Measurements from ENCODE around the gene PLA2G6.
"Not testable (repeated sequence)": the region's sequence is repeated elsewhere in the genome, so short reads cannot be mapped to it uniquely, and the experiment has no call there.

The PLA2G6 gene

DNA sequence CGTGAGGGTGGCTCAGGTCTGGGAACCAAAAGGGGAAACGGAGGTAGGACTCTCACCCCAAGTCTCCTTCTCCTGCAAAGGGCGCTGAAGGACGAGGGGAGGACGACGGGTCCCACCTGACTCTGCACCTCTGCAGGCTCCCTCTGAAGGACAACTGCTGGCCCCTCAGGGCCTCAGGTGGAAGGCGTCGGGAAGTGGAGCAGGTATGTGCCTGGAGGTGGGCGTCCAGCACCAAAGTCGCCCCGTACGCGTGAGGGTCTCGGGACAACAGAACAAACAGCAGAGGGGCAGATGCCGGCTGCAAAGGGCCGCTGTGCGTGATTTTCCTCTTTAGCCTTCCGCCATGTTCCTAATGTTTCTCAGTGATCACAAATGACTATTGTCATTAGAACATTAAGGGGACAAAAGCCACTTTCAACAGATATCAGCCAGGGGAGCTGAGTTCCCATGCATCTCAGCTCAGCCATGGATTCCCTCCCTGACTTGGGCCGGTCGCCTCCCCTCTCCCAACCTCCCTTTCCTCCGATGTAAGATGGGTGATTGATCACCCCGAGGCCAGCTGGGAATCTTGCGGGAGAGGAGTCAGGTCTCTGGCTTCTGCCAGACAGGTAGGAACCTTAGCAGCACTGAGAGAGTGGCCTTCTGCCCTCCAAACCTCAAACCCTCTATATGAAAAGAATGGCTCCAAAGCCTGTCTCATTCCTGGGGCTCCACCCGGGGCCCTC is 98.5 kb downstream of the PLA2G6 start:
- no peak for DNase-seq (ENCODE audit: low read depth, low spot score)

DNA sequence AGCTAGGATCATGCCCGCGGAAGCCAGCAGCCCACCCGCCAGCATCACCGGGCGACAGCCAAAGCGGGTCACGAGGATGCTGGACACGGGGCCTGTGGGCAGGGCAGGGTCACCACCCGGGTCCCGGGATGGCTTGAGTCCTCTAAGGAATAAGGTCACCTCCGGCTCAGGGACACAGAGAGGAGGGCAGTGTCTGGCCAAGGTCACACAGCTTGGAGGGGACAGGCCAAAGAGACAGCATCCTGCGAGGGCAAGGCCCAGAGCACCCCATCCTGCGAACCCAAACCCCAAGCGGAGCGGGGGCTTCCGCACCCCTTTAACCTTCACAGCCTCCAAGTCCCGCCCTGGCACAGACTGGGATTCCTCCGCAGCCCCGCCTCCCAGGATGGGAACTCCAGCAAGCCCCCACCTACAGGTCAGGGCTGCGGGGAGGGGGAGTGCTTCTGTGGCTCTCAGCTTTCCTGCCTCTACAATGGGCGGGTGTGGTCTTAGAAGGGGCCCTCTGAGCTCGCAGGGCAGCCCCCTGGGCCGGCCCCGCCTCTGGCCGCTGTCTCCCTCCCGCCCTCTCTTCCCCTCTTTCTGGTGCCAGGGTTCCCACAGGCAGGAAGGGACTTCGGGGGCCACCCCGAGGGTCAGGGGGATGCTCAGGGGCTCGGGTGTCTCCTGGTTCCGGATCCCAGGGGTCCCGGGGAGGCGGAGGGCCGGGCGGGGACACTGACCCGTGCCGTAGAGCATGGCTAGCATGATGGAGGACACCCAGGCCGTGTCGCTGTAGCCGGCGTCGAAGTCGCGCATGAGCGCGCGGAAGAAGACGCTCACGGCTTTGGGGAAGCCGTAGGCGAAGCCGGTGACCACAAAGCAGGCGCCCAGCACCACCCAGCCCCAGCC is 99.4 kb downstream of the PLA2G6 start:
- DNase-seq (ENCODE audit: low read depth, low spot score) = no peak

DNA sequence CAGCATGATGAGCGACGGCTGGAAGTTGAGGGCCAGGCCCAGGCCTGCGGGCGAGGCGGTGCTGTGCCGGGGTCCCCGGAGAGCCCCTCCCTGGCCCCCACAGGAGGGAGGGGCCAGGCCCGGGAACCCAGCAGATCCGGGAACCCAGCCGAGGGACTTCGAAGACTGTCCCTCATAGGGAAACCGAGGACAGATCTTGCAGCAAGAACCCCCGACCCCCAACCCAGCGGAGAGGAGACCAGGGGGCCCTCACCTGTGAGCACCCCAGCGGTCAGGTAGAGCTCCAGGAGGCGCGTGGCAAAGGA is 100.0 kb downstream of the PLA2G6 start:
- no peak for DNase-seq (ENCODE audit: low read depth, low spot score)

DNA sequence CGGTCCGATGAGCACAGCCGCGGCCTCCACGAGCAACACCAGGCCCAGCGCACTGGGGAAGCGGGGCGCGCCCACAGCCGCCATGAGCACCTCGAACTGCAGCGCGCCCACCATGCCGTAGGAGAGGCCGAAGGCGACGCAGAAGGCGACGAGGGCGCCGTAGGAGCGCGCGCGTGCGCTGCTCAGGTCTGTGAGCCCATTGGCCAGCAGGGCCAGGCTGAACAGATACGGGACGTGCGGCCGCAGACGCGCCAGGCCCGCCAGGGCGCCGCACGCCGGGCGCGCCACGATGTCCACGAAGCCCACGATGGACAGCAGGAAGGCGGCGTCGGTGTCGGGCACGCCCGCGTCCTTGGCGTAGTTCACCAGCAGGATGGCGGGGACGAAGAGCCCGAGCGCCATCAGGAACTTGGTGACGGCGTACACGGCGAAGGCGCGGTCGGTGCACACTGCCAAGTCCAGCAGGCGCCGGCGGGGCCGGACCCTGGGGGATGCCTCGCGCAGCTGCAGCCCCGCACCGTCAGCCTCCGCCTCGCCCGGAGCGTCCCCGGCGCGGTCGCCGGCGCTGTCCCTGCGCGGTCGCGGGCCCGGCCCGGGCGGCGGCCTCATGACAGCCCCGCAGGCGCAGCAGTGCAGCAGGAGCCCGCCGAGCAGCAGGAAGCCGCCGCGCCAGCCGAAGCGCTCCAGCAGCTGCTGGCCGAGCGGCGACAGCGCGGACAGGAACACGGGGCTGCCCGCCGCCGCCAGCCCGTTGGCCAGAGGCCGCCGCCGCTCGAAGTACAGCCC is 100.6 kb downstream of the PLA2G6 start:
- DNase-seq (ENCODE audit: low read depth, low spot score) = no peak

DNA sequence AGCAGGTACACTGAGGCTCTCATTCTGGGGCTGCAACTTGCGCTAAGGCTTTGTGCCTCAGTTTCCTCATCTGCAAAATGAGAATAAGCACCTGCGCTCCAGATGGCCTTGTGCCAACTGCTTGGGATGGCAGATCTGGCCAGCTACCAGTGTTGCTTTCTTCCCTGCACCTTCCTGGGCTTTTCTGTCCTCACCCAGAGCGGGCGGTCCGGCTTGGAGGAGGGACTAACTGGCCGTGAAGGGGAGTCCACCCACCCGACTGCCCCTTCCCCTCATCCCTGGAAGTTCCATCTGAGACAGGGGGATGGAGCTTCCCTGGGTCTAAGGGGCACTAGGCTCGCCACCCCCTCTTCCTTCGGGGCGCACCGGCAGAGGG is 101.2 kb downstream of the PLA2G6 start:
- DNase-seq (ENCODE audit: low read depth, low spot score) = no peak

DNA sequence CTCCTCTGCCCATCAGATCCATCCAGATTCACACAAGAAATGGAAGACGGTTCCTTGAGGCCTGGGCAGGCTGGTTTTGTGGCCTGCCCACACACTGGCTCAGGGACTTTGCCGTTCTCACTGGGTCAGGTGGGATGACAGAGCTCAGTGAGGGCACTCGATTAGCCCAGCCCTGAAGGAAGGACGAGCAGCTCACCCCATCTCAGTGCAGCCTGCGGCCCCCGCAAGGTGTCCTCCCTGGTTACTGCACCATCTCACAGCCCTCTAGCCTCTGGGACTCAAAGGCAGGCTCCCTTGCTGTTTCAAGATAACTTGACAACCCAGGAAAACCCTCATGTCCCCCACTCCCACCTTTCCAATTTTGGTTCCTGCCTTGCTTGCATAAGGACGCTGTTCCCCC is 101.8 kb downstream of the PLA2G6 start:
- no peak for DNase-seq (ENCODE audit: low read depth, low spot score)

DNA sequence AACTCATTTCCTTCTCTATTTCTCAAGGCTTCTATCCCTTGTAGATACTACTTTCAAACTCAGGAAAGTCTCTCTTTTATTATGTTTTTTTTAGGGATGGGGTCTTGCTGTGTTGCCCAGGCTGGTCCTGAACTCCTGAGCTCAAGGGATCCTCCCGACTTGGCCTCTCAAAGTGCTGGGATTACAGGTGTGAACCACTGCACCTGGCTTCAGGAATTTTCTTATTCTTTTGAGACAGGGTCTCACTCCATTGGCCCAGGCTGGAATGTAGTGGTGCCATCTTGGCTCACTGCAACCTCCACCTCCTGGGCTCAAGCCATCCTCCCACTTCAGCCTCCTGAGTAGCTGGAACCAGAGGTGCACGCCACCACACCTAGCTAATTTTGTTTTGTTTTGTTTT is 102.4 kb downstream of the PLA2G6 start:
- DNase-seq (ENCODE audit: low read depth, low spot score) = not testable (repeated sequence)

DNA sequence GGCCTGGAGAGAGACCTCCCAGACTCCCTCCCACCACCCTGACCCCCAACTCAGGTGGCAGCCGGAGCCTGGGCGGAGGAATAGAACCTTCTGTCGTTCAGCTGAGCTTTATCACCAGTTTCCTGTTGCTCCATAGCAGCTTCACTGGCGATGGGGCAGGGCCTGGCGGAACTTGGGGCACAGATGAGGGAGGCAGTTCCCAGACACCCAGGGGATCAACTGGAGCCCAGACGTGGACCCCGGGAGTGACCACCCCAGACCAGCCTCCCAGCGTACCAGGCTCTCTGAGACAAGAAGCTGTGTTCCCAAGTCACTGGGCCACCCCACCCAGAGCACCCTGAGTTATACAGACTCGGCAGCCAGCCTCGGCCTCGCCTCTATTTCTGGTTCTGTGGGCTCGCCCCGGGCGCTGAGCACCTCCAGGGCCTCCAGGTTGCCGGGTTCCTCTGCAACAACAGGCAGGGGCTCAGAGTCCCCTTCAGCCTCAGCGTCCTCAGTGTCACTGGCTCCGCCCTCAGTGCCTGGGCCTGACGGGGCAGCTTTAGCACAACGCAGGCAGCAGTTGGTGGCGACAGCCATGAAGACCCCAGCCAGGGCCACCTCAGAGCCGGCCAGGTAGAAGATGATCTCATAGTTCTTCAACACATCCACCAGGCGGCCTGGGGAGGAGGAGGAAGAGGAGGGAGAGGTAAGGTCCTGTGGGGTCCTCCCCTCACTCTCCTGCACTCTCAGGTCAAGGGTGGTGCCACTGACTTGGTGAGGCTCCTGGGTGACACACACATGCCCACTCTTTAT is 103.4 kb downstream of the PLA2G6 start:
- DNase-seq (ENCODE audit: low read depth, low spot score) = no peak

DNA sequence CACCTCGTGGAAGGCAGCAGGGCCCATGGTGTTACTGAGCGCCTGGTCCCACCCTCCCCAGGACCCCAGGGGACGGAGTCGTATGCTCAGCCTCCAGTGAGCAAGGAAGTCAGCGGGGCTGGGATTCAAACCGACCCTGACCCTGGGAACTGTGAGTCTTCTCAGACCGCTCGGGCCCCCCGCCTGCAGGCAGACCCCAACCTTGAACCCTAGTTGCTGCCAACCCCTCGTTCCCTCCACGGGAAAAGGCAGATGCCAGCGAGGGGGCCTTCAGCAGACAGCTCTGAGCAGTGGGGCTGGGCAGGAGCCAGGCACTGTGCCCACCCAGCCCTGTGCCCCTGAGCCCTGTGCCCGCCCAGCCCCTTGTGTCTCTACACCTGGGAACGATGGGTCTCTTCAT is 104.0 kb downstream of the PLA2G6 start:
- no peak for DNase-seq (ENCODE audit: low read depth, low spot score)

DNA sequence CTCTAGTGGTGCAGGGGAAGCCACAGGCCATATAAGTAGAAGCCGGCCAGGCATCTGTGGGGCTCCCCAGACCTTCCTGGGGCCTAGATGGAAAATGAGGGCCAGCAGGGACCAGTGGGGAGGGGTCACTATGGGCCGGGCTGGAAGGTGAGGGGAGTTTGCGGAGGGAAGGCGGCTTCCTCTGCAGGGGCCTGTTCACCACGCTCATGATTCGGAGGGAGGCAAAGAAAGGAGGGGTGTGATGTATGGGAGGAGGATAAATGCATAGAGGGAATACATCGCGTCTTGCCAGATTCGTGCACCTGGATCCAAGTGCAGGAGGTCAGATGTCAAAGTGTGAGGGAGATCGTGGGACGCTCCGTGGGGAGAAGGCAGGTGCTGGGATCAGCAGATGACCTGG is 104.5 kb downstream of the PLA2G6 start:
- DNase-seq (ENCODE audit: low read depth, low spot score) = no peak

DNA sequence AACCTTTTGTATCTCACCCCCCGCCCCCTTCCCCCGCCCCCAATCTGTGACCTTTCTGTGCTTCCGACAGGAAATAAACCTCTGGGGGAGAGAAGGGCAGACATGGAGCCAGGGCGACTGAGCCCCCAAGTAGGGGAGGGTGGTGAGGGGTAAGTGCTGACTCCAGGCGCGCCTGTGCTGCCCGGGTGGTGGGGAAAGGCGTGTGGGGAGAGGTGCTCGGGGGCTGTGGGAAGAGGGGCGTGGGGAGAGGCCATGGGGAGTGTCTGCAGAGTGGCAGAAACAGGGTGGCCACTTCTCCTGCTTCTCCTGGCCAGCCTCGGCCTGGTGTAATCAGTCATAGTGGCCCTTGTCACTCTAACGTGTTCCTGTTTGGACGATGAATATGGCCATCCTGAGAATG is 105.7 kb downstream of the PLA2G6 start:
- no peak for DNase-seq (ENCODE audit: low read depth, low spot score)

DNA sequence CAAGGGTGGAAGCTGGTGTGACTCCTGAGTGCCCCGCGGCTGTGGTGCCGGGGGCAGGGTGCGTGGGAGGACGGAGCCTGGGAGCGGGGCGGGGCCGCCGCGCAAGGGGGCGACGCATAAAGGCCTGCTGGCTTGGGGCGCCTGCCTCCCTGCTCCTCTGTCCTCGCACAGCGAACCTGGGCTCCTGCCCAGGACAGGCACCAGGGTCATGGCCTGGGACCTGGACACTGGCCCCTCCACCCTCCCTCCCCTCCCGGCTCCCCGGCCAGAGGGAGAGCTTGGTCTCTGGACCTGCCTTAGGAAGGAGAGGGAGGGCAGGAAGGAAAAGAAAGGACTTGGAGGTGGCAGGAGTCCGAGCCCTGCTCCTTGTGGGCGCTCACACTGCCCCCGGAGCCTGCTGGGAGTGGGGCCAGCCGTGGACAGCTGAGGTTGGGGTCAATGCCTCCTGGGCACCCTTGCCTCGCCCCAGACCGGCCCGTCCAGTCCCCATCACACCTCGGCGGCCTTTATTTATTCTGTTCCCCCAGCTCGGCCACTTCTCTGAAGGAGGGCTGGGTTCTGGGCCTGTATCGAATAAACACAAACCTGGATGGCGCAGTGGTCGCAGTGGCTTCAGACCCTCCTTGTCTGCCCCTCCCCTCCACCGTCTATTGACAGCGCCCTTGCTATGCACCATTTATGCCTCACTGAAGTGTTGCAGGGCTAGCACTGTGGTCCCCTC is 106.4 kb downstream of the PLA2G6 start:
- DNase-seq (ENCODE audit: low read depth, low spot score) = no peak

DNA sequence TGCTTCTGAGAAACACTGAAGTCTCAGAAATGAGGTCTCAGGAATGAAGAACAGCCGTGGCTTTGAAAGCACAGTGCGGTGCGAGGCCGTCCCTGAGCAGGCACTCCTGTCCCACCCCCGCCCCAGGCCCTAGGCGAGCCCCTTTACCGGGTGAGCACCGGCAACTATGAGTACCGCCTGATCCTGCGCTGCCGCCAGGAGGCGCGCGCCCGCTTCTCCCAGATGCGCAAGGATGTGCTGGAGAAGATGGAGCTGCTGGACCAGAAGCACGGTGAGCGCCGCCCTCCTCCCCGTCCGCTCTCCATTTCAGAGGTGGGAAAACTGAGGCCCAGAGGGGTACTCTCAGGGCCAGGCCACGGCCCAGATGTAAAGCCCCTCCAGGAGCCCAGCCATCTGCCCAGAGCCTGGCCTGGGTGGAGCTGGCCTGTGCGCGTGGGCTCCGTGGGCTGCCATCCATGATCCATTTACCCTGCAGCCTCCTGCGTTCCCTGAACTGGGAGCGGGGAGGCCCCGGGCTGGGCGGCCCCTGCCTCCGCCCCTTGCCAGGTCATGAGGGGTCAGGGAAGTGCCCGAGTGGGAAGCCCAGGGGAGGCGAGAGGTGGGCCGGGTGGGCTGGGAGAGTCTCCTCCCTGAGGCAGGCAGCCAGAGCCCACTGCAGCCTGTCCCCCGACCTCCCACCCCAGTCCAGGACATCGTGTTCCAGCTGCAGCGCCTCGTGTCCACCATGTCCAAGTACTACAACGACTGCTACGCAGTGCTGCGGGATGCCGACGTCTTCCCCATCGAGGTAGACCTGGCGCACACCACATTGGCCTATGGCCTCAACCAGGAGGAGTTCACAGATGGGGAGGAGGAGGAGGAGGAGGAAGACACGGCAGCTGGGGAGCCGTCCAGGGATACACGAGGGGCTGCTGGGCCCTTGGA is 107.2 kb downstream of the PLA2G6 start:
- DNase-seq (ENCODE audit: low read depth, low spot score) = no peak

DNA sequence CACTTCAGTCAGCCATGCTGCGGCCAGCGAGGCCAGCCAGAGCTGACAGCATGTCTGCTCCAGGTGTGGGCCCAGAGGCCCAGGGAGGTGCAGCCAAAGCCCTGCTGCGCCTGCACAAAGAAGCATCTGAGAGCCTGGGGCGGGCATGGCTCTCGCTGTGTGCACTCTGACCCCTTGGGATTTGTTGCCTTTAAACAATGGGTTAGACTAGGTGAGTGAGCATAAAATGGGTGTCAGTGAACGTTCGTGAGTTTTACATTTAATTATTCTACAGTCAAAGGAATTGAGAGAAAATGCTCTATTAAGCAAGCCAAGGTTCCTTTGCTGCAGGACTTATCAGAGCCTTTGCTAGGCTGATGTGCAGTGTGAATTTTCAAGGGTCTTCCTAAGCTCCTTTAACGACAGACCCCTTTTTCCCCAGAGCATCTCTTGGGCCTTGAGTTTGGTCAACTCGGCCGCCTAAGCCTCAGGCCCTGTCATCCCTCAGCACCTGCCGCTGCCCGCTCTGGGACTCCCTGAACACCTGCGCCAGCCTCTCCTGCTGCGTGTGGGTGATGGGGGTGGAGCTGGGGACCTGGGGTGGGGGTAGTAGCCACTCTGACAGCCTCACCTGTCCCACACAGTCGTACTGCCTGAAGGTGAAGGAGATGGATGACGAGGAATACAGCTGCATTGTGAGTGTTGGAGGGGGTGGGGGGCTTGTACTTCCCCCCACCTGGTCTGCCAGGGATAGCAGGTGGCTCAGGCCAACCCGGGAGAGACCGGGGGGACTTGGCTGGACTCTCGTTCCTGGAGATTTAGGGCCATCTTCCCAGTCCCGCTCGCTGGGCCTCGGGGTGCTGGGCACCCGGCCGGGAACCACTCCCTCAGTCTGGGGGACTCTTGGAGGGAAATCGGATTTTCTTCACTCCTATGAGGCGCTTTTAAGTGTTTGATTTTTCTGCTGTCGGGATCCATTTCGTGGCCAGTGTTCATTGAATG is 108.2 kb downstream of the PLA2G6 start:
- no peak for DNase-seq (ENCODE audit: low read depth, low spot score)

DNA sequence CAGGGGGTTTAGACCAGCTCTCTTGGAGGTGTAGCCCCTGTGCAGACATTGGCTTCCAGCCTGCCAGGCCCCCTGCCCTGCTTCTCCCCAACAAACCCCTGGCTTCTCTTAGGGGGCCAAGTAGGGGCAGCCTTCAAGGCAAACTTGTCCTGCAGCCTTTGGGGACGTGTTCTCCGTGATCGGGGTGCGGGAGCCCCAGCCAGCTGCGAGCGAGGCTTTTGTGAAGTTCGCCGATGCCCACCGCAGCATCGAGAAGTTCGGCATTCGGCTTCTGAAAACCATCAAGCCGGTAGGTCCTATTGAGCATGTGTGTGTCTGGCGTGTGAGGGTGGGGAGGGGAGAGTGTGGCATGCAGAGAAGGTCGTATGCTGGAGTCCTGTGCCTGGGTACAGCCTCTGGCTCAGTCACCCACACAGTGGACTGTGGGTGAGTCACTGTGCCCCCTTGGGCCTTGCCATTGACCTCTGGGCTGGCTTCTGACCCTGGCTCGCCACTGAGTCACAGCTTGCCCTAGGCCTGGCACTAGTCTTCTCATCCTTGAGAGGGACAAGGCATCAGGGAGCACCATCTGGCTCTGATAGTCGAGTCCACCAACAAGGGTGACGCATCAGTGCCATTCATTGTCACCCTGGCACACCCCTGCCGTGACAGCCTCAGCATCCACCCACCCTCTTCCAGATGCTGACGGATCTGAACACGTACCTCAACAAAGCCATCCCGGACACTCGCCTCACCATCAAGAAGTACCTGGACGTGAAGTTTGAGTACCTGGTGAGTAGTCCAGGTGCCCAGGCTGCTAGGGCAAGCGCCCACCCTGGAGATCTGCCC is 109.1 kb downstream of the PLA2G6 start:
- DNase-seq (ENCODE audit: low read depth, low spot score) = no peak

DNA sequence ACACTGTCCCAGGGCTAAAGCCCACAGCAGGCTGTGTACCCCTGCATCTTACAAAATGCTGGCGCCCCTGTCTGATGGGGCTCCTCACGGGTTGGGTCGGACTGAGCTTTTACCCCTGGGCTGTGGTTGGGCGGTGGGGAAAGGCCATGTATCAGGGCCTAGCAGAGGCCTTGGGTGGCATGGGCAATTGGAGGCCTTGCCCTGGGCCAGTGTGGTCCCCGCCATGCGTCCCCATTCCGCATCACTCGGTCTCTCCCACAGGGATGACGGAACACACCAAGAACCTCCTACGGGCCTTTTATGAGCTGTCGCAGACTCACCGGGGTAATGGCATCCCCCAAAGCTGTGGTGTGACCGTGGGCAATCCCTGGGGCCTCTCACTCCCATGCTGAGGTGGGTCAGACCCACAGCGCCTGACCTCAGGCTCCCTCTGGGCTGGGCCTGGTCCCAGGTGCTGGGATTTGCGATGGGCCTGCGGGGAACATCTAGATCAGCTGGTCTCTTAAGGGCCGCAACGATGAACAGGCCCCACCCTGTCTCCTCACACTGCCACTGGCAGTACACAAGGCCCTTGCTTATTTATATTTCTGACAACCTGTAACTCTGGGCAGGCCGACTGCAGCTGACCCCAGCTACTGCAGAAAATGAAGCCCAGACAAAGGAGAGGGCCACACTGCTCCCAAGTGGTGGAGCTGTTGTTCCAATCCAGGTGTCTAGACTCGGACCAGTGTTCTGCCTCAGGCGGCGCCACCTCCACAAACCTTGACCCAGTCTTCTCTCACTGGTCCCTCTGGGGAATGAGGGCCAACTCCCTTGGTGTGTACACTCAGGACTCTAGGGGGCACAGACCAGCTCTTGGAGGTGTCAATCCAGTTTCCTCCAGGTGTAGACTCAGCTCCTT is 110.0 kb downstream of the PLA2G6 start:
- no peak for DNase-seq (ENCODE audit: low read depth, low spot score)

Data from activated CD4-positive, CD25-positive, alpha-beta regulatory T cell treated with anti-CD3 and anti-CD28 coated beads, Interleukin-2, amount 50 U/mL, for 16 hours (primary cell).